Breast epithelium (tissue), 3 donors: Measurements from ENCODE around the gene OSBPL1A.

ENCODE experiments used
- CTCF ChIP-seq, 3 donors: fragments of 450-650 bp; IDR thresholded peaks; one replicate each; pipeline ENCODE4 v1.5.1; 2016 to 2017; ENCODE audit warnings: antibody characterized with exemption in 3 of 3, mild to moderate bottlenecking in 3 of 3, moderate library complexity in 3 of 3
- POLR2A ChIP-seq: fragments of 450-650 bp; IDR thresholded peaks from one replicate; pipeline ENCODE4 v1.6.1; 2016; ENCODE audit warnings: antibody characterized with exemption, mild to moderate bottlenecking, moderate library complexity

GRCh38 chr18:24187049-24187448, 210.6 kb downstream of the OSBPL1A start:
- TF ChIP-seq CTCF (IDR thresholded peaks at IDR 0.05) (no peak), POLR2A (no peak)
